ENCODE data around the gene FOSL1.
A peak's percentile ranks its signal among the peaks of the same experiment; 100 is the strongest.

FOSL1 gene

GRCh38 chr11:65890324-65891218 lies 9.6 kb downstream of the FOSL1 start, which contains the start of gene CCDC85B:
Gene CCDC85B (plus strand): TSS chr11:65890673. CDS start chr11:65890784, 111 bp downstream.
- DNase-seq (ENCODE audit: extremely low spot score), result peak; percentile 90
- POLR2A ChIA-PET, result interaction anchor here (0.6 to 12.4 kb wide), 30 partner anchors 9 to 466 kb away, joined by 3 to 289 read pairs (median 4); partner anchors contain the start of genes AP5B1, BANF1, CFL1 and EFEMP2
- CTCF ChIA-PET, result interaction anchor here (0.7 to 5.4 kb wide), 8 partner anchors 10 to 179 kb away, joined by 3 to 59 read pairs (median 6); partner anchors contain the start of genes FOSL1, KAT5 and MUS81
- TF ChIP-seq PKNOX1 (IDR thresholded peaks at IDR 0.05) (0 out of 2 replicates have a peak, but pooled peaks have one; percentile 4), L3MBTL2 (conservative IDR thresholded peaks at IDR 0.05) (peak; percentile 31), SUZ12 (IDR thresholded peaks at IDR 0.05) (no peak)

GRCh38 chr11:65888163-65888814 lies 11.9 kb downstream of the FOSL1 start, which contains the start of gene FIBP:
Gene FIBP (minus strand): TSS chr11:65888471. CDS start chr11:65888418, 53 bp downstream.
- ChIA-PET CTCF (interaction anchor here (0.6 to 5.4 kb wide), 26 partner anchors 8 to 396 kb away, joined by 3 to 59 read pairs (median 4); partner anchors contain the start of genes FOSL1 and MUS81), POLR2A (interaction anchor here (0.6 to 12.4 kb wide), 27 partner anchors 8 to 329 kb away, joined by 3 to 289 read pairs (median 5); partner anchors contain the start of genes BANF1, CFL1, EFEMP2 and EIF1AD)
- peak; percentile 93 for DNase-seq (ENCODE audit: extremely low spot score)
- TF ChIP-seq FOXA1 (IDR thresholded peaks at IDR 0.05), result no peak
- TF ChIP-seq ARNT (IDR thresholded peaks at IDR 0.05), result no peak
- no peak for TF ChIP-seq FOXK2 (IDR thresholded peaks at IDR 0.05)
- TF ChIP-seq LEF1 (IDR thresholded peaks at IDR 0.05; ENCODE audit: borderline replicate concordance), result no peak
- TF ChIP-seq L3MBTL2 (conservative IDR thresholded peaks at IDR 0.05), result peak; percentile 86
- no peak for TF ChIP-seq TARDBP (IDR thresholded peaks at IDR 0.05)
- TF ChIP-seq SUZ12 (IDR thresholded peaks at IDR 0.05), result no peak
- TF ChIP-seq CTBP1 (IDR thresholded peaks at IDR 0.05; ENCODE audit: borderline replicate concordance), result no peak; the same call in 1 of the 2 replicates
- no peak for TF ChIP-seq FOXM1 (IDR thresholded peaks at IDR 0.05; ENCODE audit: borderline replicate concordance)
- TF ChIP-seq SP1 (IDR thresholded peaks at IDR 0.05), result no peak
- peak; percentile 89 for TF ChIP-seq ELF4 (IDR thresholded peaks at IDR 0.05)
- TF ChIP-seq NFRKB (IDR thresholded peaks at IDR 0.05), result no peak
- TF ChIP-seq HDGF (IDR thresholded peaks at IDR 0.05; ENCODE audit: borderline replicate concordance), result 0 out of 2 replicates have a peak, but pooled peaks have one; percentile 47
- no peak for TF ChIP-seq ZNF384 (IDR thresholded peaks at IDR 0.05)
- no peak for TF ChIP-seq PKNOX1 (IDR thresholded peaks at IDR 0.05)

- POLR2A ChIA-PET, result interaction anchor here (0.7 to 12.4 kb wide), 21 partner anchors 10 to 329 kb away, joined by 3 to 289 read pairs (median 7); partner anchors contain the start of genes BANF1, CFL1, EFEMP2 and EIF1AD
- CTCF ChIA-PET, result interaction anchor here (0.6 to 5.4 kb wide), 21 partner anchors 9 to 396 kb away, joined by 3 to 59 read pairs (median 4); partner anchors contain the start of genes FOSL1 and MUS81
- DNase-seq (ENCODE audit: extremely low spot score), result no peak
- TF ChIP-seq TARDBP (IDR thresholded peaks at IDR 0.05) (no peak), PKNOX1 (IDR thresholded peaks at IDR 0.05) (no peak), ARNT (IDR thresholded peaks at IDR 0.05) (no peak), BHLHE40 (IDR thresholded peaks at IDR 0.05; ENCODE audit: borderline replicate concordance) (no peak), ELF4 (IDR thresholded peaks at IDR 0.05) (no peak), SUZ12 (IDR thresholded peaks at IDR 0.05) (no peak), FOXK2 (IDR thresholded peaks at IDR 0.05) (no peak), NFRKB (IDR thresholded peaks at IDR 0.05) (no peak), FOXM1 (IDR thresholded peaks at IDR 0.05; ENCODE audit: borderline replicate concordance) (no peak), L3MBTL2 (conservative IDR thresholded peaks at IDR 0.05) (no peak), SP1 (IDR thresholded peaks at IDR 0.05) (no peak), LEF1 (IDR thresholded peaks at IDR 0.05; ENCODE audit: borderline replicate concordance) (no peak), HDGF (IDR thresholded peaks at IDR 0.05; ENCODE audit: borderline replicate concordance) (no peak), FOXA1 (IDR thresholded peaks at IDR 0.05) (no peak)
Measured at GRCh38 chr11:65887723-65888162, 12.4 kb downstream of the FOSL1 start.

- POLR2A ChIA-PET, result interaction anchor here (0.9 to 12.4 kb wide), 5 partner anchors 13 to 175 kb away, joined by 4 to 289 read pairs (median 12); partner anchors contain the start of genes CFL1, EFEMP2, KAT5 and MUS81
- CTCF ChIA-PET, result interaction anchor here (0.5 to 5.4 kb wide), 8 partner anchors 13 to 748 kb away, joined by 3 to 59 read pairs (median 5); partner anchors contain the start of genes FOSL1 and MUS81
- DNase-seq (ENCODE audit: extremely low spot score), result no peak
- TF ChIP-seq FOXM1 (IDR thresholded peaks at IDR 0.05; ENCODE audit: borderline replicate concordance) (no peak), FOXA1 (IDR thresholded peaks at IDR 0.05) (no peak), CTBP1 (IDR thresholded peaks at IDR 0.05; ENCODE audit: borderline replicate concordance) (no peak), BHLHE40 (IDR thresholded peaks at IDR 0.05; ENCODE audit: borderline replicate concordance) (no peak), NFRKB (IDR thresholded peaks at IDR 0.05) (no peak)
Measured at GRCh38 chr11:65886826-65887722, 13.1 kb downstream of the FOSL1 start.
